ENCODE results near the gene SPATS2. TPM values are rescaled to one million over a fixed set of nuclear protein-coding genes. Genes with fewer than 3 reads are reported as not detected.

Gene SPATS2
- total RNA-seq, 2 experiments from 2014 or later: 9.2 to 10.8 TPM

DNA sequence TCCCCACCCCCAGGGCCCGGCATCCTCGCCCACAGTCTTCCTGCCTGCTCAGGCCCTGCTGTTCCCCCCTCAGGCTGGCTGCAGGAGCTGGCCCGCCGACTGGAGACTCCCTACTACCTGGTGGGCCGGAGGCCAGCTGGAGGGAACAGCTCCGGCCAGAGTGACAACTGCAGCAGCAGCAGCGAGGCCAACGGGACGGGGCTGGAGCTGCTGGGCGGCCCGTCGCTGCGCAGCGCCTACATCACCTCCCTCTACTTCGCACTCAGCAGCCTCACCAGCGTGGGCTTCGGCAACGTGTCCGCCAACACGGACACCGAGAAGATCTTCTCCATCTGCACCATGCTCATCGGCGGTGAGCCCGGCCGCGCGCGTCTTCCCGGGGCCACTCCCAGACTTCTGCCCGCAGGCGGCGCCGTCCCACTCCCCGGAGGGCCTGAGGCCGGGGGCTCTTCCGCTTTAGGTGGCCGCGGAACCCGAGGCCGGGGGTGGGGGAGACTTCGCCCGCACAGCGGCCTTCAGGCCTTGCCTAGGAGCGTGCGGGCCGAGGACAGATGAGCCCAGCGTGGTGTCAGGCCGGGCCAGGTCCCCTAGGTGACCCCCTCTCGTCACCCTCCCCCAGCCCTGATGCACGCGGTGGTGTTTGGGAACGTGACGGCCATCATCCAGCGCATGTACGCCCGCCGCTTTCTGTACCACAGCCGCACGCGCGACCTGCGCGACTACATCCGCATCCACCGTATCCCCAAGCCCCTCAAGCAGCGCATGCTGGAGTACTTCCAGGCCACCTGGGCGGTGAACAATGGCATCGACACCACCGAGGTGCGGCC lies 181.8 kb downstream of the SPATS2 start:
- Mint-ChIP-seq H3K4me1 (ENCODE audit: low read depth) (peaks cover 24% of the 10 kb centered on the region), H3K4me3 (peak overlapping the region; percentile 78), H3K9me3 (no peaks in the 10 kb centered on the region), H3K27me3 (no peaks in the 10 kb centered on the region), H3K27ac (peak overlapping the region; percentile 84), H3K36me3 (ENCODE audit: low read depth) (peaks cover 10% of the 10 kb centered on the region)
- peak; percentile 53 for ATAC-seq
- intact Hi-C loops (cut with micrococcal nuclease): no loop called here
- POLR2A ChIA-PET: interaction anchor here (0.9 to 3.0 kb wide), 4 partner anchors 11 to 183 kb away, joined by 3 to 17 read pairs (median 10); partner anchors contain the start of gene SPATS2
- TF ChIP-seq, protein P1, sequence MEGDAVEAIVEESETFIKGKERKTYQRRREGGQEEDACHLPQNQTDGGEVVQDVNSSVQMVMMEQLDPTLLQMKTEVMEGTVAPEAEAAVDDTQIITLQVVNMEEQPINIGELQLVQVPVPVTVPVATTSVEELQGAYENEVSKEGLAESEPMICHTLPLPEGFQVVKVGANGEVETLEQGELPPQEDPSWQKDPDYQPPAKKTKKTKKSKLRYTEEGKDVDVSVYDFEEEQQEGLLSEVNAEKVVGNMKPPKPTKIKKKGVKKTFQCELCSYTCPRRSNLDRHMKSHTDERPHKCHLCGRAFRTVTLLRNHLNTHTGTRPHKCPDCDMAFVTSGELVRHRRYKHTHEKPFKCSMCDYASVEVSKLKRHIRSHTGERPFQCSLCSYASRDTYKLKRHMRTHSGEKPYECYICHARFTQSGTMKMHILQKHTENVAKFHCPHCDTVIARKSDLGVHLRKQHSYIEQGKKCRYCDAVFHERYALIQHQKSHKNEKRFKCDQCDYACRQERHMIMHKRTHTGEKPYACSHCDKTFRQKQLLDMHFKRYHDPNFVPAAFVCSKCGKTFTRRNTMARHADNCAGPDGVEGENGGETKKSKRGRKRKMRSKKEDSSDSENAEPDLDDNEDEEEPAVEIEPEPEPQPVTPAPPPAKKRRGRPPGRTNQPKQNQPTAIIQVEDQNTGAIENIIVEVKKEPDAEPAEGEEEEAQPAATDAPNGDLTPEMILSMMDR (IDR thresholded peaks at IDR 0.05): peak; percentile 57
- CTCF ChIA-PET: interaction anchor here (0.8 to 2.1 kb wide), 3 partner anchors 9 to 202 kb away, joined by 3 to 6 read pairs (median 3); partner anchors contain the start of gene DNAJC22
- DNase-seq: peak; percentile 54

GRCh38 chr12:49549735-49550692 lies 182.8 kb downstream of the SPATS2 start:
- Mint-ChIP-seq H3K9me3 (no peaks in the 10 kb centered on the region), H3K4me1 (ENCODE audit: low read depth) (peaks cover 19% of the 10 kb centered on the region), H3K4me3 (peak overlapping the region; percentile 78), H3K27me3 (no peaks in the 10 kb centered on the region), H3K27ac (no peak overlapping the region), H3K36me3 (ENCODE audit: low read depth) (peaks cover 10% of the 10 kb centered on the region)
- intact Hi-C loops (cut with micrococcal nuclease): no loop called here
- POLR2A ChIA-PET: interaction anchor here (0.9 to 3.0 kb wide), 6 partner anchors 10 to 184 kb away, joined by 3 to 17 read pairs (median 6); partner anchors contain the start of genes KCNH3 and SPATS2
- CTCF ChIA-PET: interaction anchor here (0.7 to 4.8 kb wide), 9 partner anchors 14 to 208 kb away, joined by 3 to 42 read pairs (median 4); partner anchors contain the start of genes DNAJC22 and PRPF40B
- no peak for ATAC-seq
- no peak for DNase-seq
- TF ChIP-seq, protein P1 (IDR thresholded peaks at IDR 0.05): no peak

DNA sequence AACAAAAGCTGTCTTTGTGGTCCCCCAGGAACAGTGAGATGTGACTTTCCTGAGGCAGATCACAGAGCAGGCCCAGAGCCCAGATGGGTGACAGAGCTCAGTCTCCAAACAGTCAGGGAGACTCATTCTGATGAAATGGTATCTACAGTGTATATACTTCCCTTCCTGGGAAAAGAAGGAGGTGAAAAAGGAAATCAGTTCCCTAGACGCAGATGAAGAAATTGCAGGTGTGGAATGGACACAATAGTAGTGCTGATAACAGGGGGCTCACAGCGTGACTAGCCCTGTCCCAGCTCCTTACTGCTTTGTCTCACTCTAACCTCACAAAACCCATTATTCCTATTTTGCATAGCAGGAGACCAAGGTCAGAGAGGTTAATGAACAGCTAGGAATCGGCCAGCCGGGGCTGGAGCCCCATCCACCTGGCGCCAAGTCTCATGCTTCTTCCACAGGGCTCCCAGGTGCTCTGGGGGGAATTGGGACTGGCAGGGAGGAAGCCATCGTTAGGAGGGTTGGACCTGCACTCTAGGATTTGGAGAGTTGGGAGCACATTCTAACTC lies 183.5 kb downstream of the SPATS2 start:
- no peak for DNase-seq
- TF ChIP-seq, protein P1 (IDR thresholded peaks at IDR 0.05): no peak
- Mint-ChIP-seq H3K4me3 (peak overlapping the region; percentile 78), H3K27ac (no peak overlapping the region), H3K9me3 (no peaks in the 10 kb centered on the region), H3K4me1 (ENCODE audit: low read depth) (peaks cover 18% of the 10 kb centered on the region), H3K27me3 (no peaks in the 10 kb centered on the region), H3K36me3 (ENCODE audit: low read depth) (peaks cover 10% of the 10 kb centered on the region)
- ATAC-seq: no peak
- intact Hi-C loops (cut with micrococcal nuclease): no loop called here
- CTCF ChIA-PET: interaction anchor here (0.8 to 4.8 kb wide), 8 partner anchors 13 to 209 kb away, joined by 3 to 42 read pairs (median 4); partner anchors contain the start of genes DNAJC22 and PRPF40B
- POLR2A ChIA-PET: interaction anchor here (1.0 to 3.0 kb wide), 5 partner anchors 10 to 184 kb away, joined by 3 to 17 read pairs (median 7); partner anchors contain the start of genes KCNH3 and SPATS2

GRCh38 chr12:49552014-49552413 lies 184.8 kb downstream of the SPATS2 start:
- POLR2A ChIA-PET: interaction anchor here (1.5 kb wide), 1 partner anchor 10 kb away, joined by 4 read pairs; no protein-coding TSS in a partner anchor
- CTCF ChIA-PET: interaction anchor here (1.2 to 4.8 kb wide), 4 partner anchors 9 to 194 kb away, joined by 3 to 42 read pairs (median 19); partner anchors contain the start of gene MCRS1
- H3K4me1 Mint-ChIP-seq (ENCODE audit: low read depth): peaks cover 17% of the 10 kb centered on the region
- no peaks in the 10 kb centered on the region for H3K9me3 Mint-ChIP-seq
- H3K27me3 Mint-ChIP-seq: no peaks in the 10 kb centered on the region
- H3K36me3 Mint-ChIP-seq (ENCODE audit: low read depth): peaks cover 10% of the 10 kb centered on the region
- intact Hi-C loops (cut with micrococcal nuclease): no loop called here
- H3K4me3 Mint-ChIP-seq: no peak overlapping the region
- H3K27ac Mint-ChIP-seq: no peak overlapping the region
- TF ChIP-seq, protein P1 (IDR thresholded peaks at IDR 0.05): no peak
- ATAC-seq (no peak), DNase-seq (no peak)
